Mesenchymal stem cell (in vitro differentiated cells and primary cell): ENCODE measurements around the gene RASSF7.

Source experiments
- DNase-seq: peaks from one replicate; pipeline ENCODE4 v3.0.0-alpha.2; 2013
- H2AFZ ChIP-seq: one replicate; pipeline ENCODE4 v1.6.1; 2013; ENCODE audit warnings: low read depth, mild to moderate bottlenecking, control low read depth, inconsistent platforms, low read length, moderate library complexity
- H2AK5ac ChIP-seq: 2 replicates; pipeline ENCODE4 v1.6.1; 2013; ENCODE audit warnings: low read length, moderate library complexity, mild to moderate bottlenecking, inconsistent platforms; ENCODE audit not compliant: severe bottlenecking
- H2BK120ac ChIP-seq: one replicate; pipeline ENCODE4 v1.6.1; 2013; ENCODE audit warnings: low read depth, mild to moderate bottlenecking, inconsistent platforms, low read length, moderate library complexity
- H2BK12ac ChIP-seq, 2 experiments: one replicate each; pipeline ENCODE4 v1.6.1; 2013; ENCODE audit warnings: inconsistent platforms in 2 of 2, low read length in 2 of 2, mild to moderate bottlenecking in 2 of 2, moderate library complexity in 2 of 2, control low read depth in 1 of 2
- H2BK15ac ChIP-seq: one replicate; pipeline ENCODE4 v1.6.1; 2013; ENCODE audit warnings: mild to moderate bottlenecking, low read depth, inconsistent platforms; ENCODE audit not compliant: poor library complexity, severe bottlenecking
- H2BK5ac ChIP-seq: 2 replicates; pipeline ENCODE4 v1.6.1; 2013; ENCODE audit warnings: low read depth, mild to moderate bottlenecking, low read length, control low read depth, inconsistent platforms; ENCODE audit not compliant: poor library complexity, severe bottlenecking
- H3K14ac ChIP-seq, 2 experiments: one replicate each; pipeline ENCODE4 v1.6.1; 2013; ENCODE audit warnings: inconsistent platforms in 2 of 2, low read length in 2 of 2, control low read depth in 1 of 2, mild to moderate bottlenecking in 1 of 2, moderate library complexity in 1 of 2
- H3K18ac ChIP-seq, 2 experiments: one replicate each; pipeline ENCODE4 v1.6.1; 2013; ENCODE audit warnings: inconsistent platforms in 2 of 2, low read length in 2 of 2, control low read depth in 1 of 2, low read depth in 1 of 2, mild to moderate bottlenecking in 1 of 2
- H3K23ac ChIP-seq, 2 experiments: one replicate each; pipeline ENCODE4 v1.6.1; 2013; ENCODE audit warnings: inconsistent platforms in 2 of 2, low read length in 2 of 2, mild to moderate bottlenecking in 2 of 2, moderate library complexity in 2 of 2, control low read depth in 1 of 2
- H3K27ac ChIP-seq: 2 replicates; pipeline ENCODE4 v1.5.1; 2013; ENCODE audit warnings: mild to moderate bottlenecking, moderate library complexity, low read length, control low read depth, inconsistent platforms; ENCODE audit not compliant: poor library complexity, severe bottlenecking
- H3K27me3 ChIP-seq, 2 experiments: 2 replicates each; pipeline versions ENCODE4 v1.6.1 to v1.7.0; 2013; ENCODE audit warnings: low read length in 2 of 2, mild to moderate bottlenecking in 2 of 2, moderate library complexity in 2 of 2, control low read depth in 1 of 2, inconsistent platforms in 1 of 2; ENCODE audit not compliant: control insufficient read depth in 1 of 2, insufficient read depth in 1 of 2
- H3K36me3 ChIP-seq, 2 experiments: 2 replicates each; pipeline versions ENCODE4 v1.6.1 to v1.7.0; 2013; ENCODE audit warnings: low read length in 2 of 2, control low read depth in 1 of 2, inconsistent platforms in 1 of 2, low read depth in 1 of 2, mild to moderate bottlenecking in 1 of 2; ENCODE audit not compliant: insufficient read depth in 2 of 2, control insufficient read depth in 1 of 2
- H3K4ac ChIP-seq, 2 experiments: one replicate each; pipeline ENCODE4 v1.6.1; 2013; ENCODE audit warnings: inconsistent platforms in 2 of 2, low read length in 2 of 2, mild to moderate bottlenecking in 2 of 2, moderate library complexity in 2 of 2, control low read depth in 1 of 2, low read depth in 1 of 2
- H3K4me1 ChIP-seq: 2 replicates; pipeline ENCODE4 v1.6.1; 2013; ENCODE audit warnings: low read depth, low read length, control low read depth; ENCODE audit not compliant: control insufficient read depth, insufficient read depth
- H3K4me2 ChIP-seq: 2 replicates; pipeline ENCODE4 v1.6.1; 2013; ENCODE audit warnings: low read length, mild to moderate bottlenecking, inconsistent platforms; ENCODE audit not compliant: poor library complexity, severe bottlenecking
- H3K4me3 ChIP-seq, 2 experiments: 2 replicates each; pipeline versions ENCODE4 v1.5.1 to v1.7.0; 2013; ENCODE audit warnings: low read length in 2 of 2, mild to moderate bottlenecking in 2 of 2, control low read depth in 1 of 2, low read depth in 1 of 2; ENCODE audit not compliant: insufficient read depth in 1 of 2
- H3K79me1 ChIP-seq: replicated peaks from 2 replicates; pipeline ENCODE4 v1.6.1; 2013; ENCODE audit warnings: mild to moderate bottlenecking, control low read depth, low read length, inconsistent platforms; ENCODE audit not compliant: poor library complexity, severe bottlenecking
- H3K9ac ChIP-seq: 2 replicates; pipeline ENCODE4 v1.7.0; 2013; ENCODE audit warnings: mild to moderate bottlenecking, low read length, moderate library complexity
- H3K9me3 ChIP-seq: 2 replicates; pipeline ENCODE4 v1.7.0; 2013; ENCODE audit warnings: mild to moderate bottlenecking, low read length; ENCODE audit not compliant: control insufficient read depth
- H4K8ac ChIP-seq: one replicate; pipeline ENCODE4 v1.6.1; 2013; ENCODE audit warnings: inconsistent platforms, mild to moderate bottlenecking, low read length, moderate library complexity
- H4K91ac ChIP-seq: one replicate; pipeline ENCODE4 v1.6.1; 2013; ENCODE audit warnings: mild to moderate bottlenecking, low read length, inconsistent platforms
- WGBS: methylation state at CpG from one replicate; pipeline ENCODE4 v1.1.7; 2013; ENCODE audit warnings: mixed read lengths; 5-methylcytosine and 5-hydroxymethylcytosine counted together

Gene RASSF7

GRCh38 chr11:551131-551530 lies 9.6 kb upstream of the RASSF7 start:
- 90% methylated on average over 14 of the region's 16 CpGs for WGBS
- H2BK12ac ChIP-seq, result no peak overlapping the region
- no peak overlapping the region for H2AFZ ChIP-seq
- H3K18ac ChIP-seq, result no peak overlapping the region
- DNase-seq, result no peak
- H3K4me1 ChIP-seq, result peaks cover 22% of the 10 kb centered on the region
- no peak overlapping the region for H3K27ac ChIP-seq
- no peak overlapping the region for H2AK5ac ChIP-seq
- no peaks in the 10 kb centered on the region for H3K36me3 ChIP-seq
- no peak overlapping the region for H3K4ac ChIP-seq
- H3K14ac ChIP-seq, result no peak overlapping the region
- peaks cover under 1 to 45% of the 10 kb centered on the region in 2 experiments for H3K27me3 ChIP-seq
- no peaks in the 10 kb centered on the region for H3K79me1 ChIP-seq
- no peak overlapping the region for H4K91ac ChIP-seq
- no peak overlapping the region for H3K4me3 ChIP-seq
- H2BK120ac ChIP-seq, result no peak overlapping the region
- no peak overlapping the region for H3K4me2 ChIP-seq
- H3K9me3 ChIP-seq, result no peaks in the 10 kb centered on the region
- H3K23ac ChIP-seq, result no peak overlapping the region
- H2BK5ac ChIP-seq, result no peak overlapping the region
- no peak overlapping the region for H4K8ac ChIP-seq
- H2BK15ac ChIP-seq, result no peak overlapping the region
- H3K9ac ChIP-seq, result no peak overlapping the region

- Histone ChIP-seq H3K27me3 (peaks cover 6 to 48% of the 10 kb centered on the region in 2 experiments), H3K4me3 (no peak overlapping the region), H3K9me3 (no peaks in the 10 kb centered on the region), H3K14ac (no peak overlapping the region), H2AFZ (no peak overlapping the region), H2BK12ac (no peak overlapping the region), H2BK5ac (no peak overlapping the region), H3K4ac (no peak overlapping the region), H3K79me1 (no peaks in the 10 kb centered on the region), H2BK15ac (no peak overlapping the region), H2AK5ac (no peak overlapping the region), H3K23ac (no peak overlapping the region), H3K4me1 (peaks cover 23% of the 10 kb centered on the region), H3K27ac (no peak overlapping the region), H3K36me3 (no peaks in the 10 kb centered on the region), H4K8ac (peak overlapping the region; percentile 55), H2BK120ac (no peak overlapping the region), H3K18ac (no peak overlapping the region), H3K4me2 (no peak overlapping the region), H4K91ac (no peak overlapping the region), H3K9ac (no peak overlapping the region)
- WGBS, result 87% methylated on average over 12 of the region's 12 CpGs
- DNase-seq, result no peak
Measured at GRCh38 chr11:551596-551995, 9.2 kb upstream of the RASSF7 start.

GRCh38 chr11:553083-553987 lies 7.4 kb upstream of the RASSF7 start:
- Histone ChIP-seq H3K4me2 (no peak overlapping the region), H3K27ac (no peak overlapping the region), H3K4me1 (peaks cover 23% of the 10 kb centered on the region), H3K9ac (no peak overlapping the region), H2AFZ (no peak overlapping the region), H2AK5ac (no peak overlapping the region), H2BK12ac (no peak overlapping the region), H3K9me3 (no peaks in the 10 kb centered on the region), H3K23ac (no peak overlapping the region), H3K27me3 (peaks cover 12 to 62% of the 10 kb centered on the region in 2 experiments), H3K79me1 (no peaks in the 10 kb centered on the region), H2BK5ac (no peak overlapping the region), H2BK120ac (no peak overlapping the region), H3K4ac (no peak overlapping the region), H4K8ac (no peak overlapping the region), H3K18ac (no peak overlapping the region), H4K91ac (no peak overlapping the region), H2BK15ac (no peak overlapping the region), H3K36me3 (no peaks in the 10 kb centered on the region), H3K4me3 (peak overlapping the region in 1 of 2 experiments; percentile 6), H3K14ac (no peak overlapping the region)
- WGBS, result 86% methylated on average over 27 of the region's 27 CpGs
- DNase-seq, result no peak

GRCh38 chr11:553988-554340 lies 6.8 kb upstream of the RASSF7 start:
- H3K18ac ChIP-seq, result no peak overlapping the region
- no peak overlapping the region for H2BK120ac ChIP-seq
- H3K9ac ChIP-seq, result no peak overlapping the region
- 68% methylated on average over 9 of the region's 11 CpGs for WGBS
- H2AK5ac ChIP-seq, result no peak overlapping the region
- H2BK15ac ChIP-seq, result no peak overlapping the region
- no peaks in the 10 kb centered on the region for H3K79me1 ChIP-seq
- H3K4ac ChIP-seq, result no peak overlapping the region
- H3K14ac ChIP-seq, result no peak overlapping the region
- peaks cover 12 to 68% of the 10 kb centered on the region in 2 experiments for H3K27me3 ChIP-seq
- DNase-seq, result no peak
- no peak overlapping the region for H3K4me3 ChIP-seq
- no peak overlapping the region for H3K23ac ChIP-seq
- H3K4me2 ChIP-seq, result no peak overlapping the region
- peaks cover 22% of the 10 kb centered on the region for H3K4me1 ChIP-seq
- H3K27ac ChIP-seq, result no peak overlapping the region
- H4K8ac ChIP-seq, result no peak overlapping the region
- peak overlapping the region; percentile 31 for H4K91ac ChIP-seq
- H2BK5ac ChIP-seq, result no peak overlapping the region
- H2AFZ ChIP-seq, result no peak overlapping the region
- no peaks in the 10 kb centered on the region for H3K9me3 ChIP-seq
- H3K36me3 ChIP-seq, result no peaks in the 10 kb centered on the region
- H2BK12ac ChIP-seq, result no peak overlapping the region
